ENCODE results near the gene ABI3.
"Not testable (repeated sequence)": the region's sequence is repeated elsewhere in the genome, so short reads cannot be mapped to it uniquely, and the experiment has no call there.

Gene ABI3

DNA sequence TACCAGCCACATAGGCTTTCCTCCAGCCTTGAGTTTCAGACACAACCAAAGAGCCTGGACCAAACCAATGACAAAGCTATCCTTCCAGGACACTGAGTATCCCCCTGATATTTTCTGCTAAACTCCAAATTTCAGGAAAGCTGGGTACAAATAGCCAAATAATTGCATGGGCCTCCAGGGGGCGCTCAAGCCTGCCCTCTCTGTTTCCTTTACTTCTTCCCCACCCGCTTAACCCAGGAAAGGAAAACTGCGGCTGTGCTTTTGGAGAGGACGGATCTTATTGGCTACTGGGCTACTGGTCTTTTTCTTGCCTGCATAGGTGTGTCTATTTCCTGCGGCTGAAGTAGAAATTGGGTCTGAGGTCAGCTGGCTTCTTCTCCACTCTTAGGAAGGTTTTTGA is 30.2 kb upstream of the ABI3 start:
- TF ChIP-seq, protein P1, sequence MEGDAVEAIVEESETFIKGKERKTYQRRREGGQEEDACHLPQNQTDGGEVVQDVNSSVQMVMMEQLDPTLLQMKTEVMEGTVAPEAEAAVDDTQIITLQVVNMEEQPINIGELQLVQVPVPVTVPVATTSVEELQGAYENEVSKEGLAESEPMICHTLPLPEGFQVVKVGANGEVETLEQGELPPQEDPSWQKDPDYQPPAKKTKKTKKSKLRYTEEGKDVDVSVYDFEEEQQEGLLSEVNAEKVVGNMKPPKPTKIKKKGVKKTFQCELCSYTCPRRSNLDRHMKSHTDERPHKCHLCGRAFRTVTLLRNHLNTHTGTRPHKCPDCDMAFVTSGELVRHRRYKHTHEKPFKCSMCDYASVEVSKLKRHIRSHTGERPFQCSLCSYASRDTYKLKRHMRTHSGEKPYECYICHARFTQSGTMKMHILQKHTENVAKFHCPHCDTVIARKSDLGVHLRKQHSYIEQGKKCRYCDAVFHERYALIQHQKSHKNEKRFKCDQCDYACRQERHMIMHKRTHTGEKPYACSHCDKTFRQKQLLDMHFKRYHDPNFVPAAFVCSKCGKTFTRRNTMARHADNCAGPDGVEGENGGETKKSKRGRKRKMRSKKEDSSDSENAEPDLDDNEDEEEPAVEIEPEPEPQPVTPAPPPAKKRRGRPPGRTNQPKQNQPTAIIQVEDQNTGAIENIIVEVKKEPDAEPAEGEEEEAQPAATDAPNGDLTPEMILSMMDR (IDR thresholded peaks at IDR 0.05; ENCODE audit: borderline replicate concordance, control extremely low read depth, extremely low read depth, insufficient read depth, missing control alignments) = peak; percentile 65
- in situ Hi-C loops (cut with MboI; ENCODE audit: low sequenced_read_pairs, unreplicated experiment) = no loop called here
- DNase-seq (ENCODE audit: low spot score) = peak; percentile 70

DNA sequence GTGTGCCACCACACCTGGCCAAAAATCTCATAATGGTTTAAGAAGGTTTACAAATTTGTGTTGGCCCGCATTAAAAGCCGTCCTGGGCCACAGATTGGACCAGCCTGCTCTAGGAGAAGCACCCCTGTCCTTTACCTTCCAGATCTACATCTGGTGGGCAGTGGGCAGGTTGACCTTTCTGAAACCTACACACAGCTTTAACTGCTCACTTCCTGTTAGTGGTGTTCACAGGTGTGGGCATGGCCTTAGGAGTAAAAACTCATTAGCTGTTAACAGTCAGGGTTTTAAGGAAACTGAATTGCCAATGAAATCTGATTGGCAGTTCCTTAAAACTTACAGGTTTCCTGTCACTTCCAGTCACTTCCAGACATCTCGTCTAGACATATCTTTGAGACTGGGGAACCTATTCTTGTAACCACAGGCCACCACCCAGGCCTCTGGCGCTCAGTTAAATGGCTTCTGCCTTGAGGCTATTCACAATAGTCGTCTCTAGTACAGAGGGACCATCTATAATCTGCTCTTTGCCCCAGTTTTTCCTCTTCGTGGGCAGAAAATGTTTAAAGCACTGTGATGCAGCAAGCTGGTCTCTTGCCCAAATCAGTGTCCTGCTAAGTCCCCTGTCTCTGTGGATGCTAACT is 29.4 kb upstream of the ABI3 start:
- no peak for DNase-seq (ENCODE audit: low spot score)
- TF ChIP-seq, protein P1 (IDR thresholded peaks at IDR 0.05; ENCODE audit: borderline replicate concordance, control extremely low read depth, extremely low read depth, insufficient read depth, missing control alignments) = no peak
- in situ Hi-C loops (cut with MboI; ENCODE audit: low sequenced_read_pairs, unreplicated experiment) = no loop called here

DNA sequence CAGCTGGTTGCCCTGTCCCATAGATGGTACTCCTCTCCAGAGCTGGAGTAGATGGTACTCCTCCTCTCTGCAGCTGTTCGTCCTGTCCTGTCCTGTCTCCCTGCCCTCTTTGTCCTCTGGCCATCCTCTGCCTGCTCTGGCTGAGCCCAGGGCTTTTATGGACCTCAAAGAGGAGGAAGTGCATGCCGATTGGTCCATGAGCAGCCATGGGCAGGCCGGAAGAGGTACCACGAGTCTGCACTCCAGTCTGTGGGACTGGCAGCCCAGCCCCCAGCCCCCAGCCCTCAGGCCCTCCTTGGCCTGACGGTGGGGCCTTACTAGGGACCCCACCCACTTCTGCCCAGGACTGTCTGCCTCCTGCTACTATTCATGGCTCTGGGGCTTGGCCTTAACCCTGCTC is 27.2 kb upstream of the ABI3 start:
- no peak for DNase-seq (ENCODE audit: low spot score)
- TF ChIP-seq, protein P1 (IDR thresholded peaks at IDR 0.05; ENCODE audit: borderline replicate concordance, control extremely low read depth, extremely low read depth, insufficient read depth, missing control alignments) = no peak
- in situ Hi-C loops (cut with MboI; ENCODE audit: low sequenced_read_pairs, unreplicated experiment) = no loop called here

DNA sequence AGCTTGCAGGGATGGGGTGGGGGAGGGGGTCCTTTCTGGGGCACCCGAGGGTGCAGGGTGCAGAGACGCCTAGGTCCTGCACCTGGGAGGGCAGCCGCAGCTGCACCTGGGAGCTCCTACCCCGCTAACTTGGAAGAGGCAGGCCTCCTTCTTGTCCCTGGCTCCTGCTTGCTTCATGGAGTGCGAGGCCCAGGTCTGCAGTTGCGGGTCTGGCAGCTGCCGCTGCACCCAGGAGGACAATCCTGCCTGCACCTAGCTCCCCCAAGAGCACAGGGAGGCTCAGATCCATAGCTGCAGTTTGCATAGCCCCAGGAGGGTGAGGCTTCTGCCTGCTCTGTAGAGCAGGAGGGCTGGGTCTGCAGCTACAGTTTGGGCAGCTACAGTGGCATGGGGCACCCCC is 26.7 kb upstream of the ABI3 start:
- in situ Hi-C loops (cut with MboI; ENCODE audit: low sequenced_read_pairs, unreplicated experiment) = no loop called here
- TF ChIP-seq, protein P1 (IDR thresholded peaks at IDR 0.05; ENCODE audit: borderline replicate concordance, control extremely low read depth, extremely low read depth, insufficient read depth, missing control alignments) = no peak
- no peak for DNase-seq (ENCODE audit: low spot score)

DNA sequence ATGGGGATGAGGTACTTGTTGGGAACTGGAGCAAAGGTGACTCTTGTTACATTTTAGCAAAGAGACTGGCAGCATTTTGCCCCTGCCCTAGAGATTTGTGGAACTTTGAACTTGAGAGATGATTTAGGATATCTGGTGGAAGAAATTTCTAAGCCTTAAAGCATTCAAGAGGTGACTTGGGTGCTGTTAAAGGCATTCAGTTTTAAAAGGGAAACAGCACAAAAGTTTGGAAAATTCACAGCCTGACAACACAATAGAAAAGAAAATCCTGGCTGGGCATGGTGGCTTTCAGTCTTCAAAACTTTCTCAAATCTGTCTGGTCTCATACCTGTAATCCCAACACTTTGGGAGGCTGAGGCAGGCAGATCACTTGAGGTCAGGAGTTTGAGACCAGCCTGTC is 26.0 kb upstream of the ABI3 start:
- DNase-seq (ENCODE audit: low spot score); in situ Hi-C loops (cut with MboI; ENCODE audit: low sequenced_read_pairs, unreplicated experiment): not testable (repeated sequence)

DNA sequence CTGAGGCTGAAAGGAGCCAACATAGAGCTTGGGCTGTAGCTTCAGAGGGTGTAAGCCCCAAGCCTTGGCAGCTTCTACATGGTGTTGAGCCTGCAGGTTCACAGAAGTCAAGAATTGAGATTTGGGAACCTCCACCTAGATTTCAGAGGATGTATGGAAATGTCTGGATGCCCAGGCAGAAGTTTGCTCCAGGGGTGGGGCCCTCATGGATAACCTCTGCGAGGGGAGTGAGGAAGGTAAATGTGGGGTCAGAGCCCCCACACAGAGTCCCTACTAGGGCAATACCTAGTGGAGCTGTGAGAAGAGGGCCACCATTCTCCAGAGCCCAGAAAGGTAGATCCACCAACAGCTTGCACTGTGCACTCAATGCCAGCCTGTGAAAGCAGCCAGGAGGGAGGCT is 25.1 kb upstream of the ABI3 start:
- in situ Hi-C loops (cut with MboI; ENCODE audit: low sequenced_read_pairs, unreplicated experiment) = loop anchor here (5.0 kb wide), 1 partner anchor 42 kb away; no protein-coding TSS in a partner anchor
- not testable (repeated sequence) for DNase-seq (ENCODE audit: low spot score)

DNA sequence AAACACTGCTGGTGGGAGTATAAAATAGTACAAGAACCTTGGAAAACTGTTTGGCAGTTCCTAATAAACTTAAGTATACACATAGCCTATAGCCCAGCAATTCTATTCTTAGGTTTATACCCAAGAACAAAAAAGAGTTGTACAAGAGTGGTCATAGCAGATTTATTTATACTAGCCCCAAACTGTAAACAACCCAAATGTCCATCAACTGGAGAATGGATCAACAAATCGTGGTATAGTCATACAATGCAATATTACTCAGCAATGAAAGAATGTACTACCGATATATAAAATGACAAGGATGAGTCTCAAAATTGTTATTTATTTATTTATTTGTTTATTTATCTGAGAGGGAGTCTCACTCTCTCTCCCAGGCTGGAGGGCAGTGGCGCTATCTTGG is 23.2 kb upstream of the ABI3 start:
- in situ Hi-C loops (cut with MboI; ENCODE audit: low sequenced_read_pairs, unreplicated experiment) = loop anchor here (5.0 kb wide), 1 partner anchor 40 kb away; no protein-coding TSS in a partner anchor
- no peak for DNase-seq (ENCODE audit: low spot score)
- TF ChIP-seq, protein P1 (IDR thresholded peaks at IDR 0.05; ENCODE audit: borderline replicate concordance, control extremely low read depth, extremely low read depth, insufficient read depth, missing control alignments) = no peak

DNA sequence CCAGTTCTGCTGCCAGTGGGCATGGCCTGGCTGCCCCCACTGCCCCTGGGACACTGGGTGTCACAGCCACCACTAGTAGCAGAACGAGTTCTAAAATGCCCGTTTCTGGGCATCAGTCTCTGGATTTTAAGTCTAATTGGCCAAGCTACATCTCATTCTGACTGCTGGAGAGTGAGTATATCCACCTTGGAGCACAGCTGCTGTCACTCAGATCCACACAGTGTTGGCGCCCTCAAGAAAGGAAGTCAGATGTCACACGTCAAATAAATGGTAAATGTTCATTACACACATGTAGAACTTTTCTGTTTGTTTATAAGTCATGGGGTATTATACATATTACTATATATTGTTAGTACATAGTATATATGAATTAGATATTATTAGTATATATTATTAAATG is 19.6 kb upstream of the ABI3 start:
- no peak for DNase-seq (ENCODE audit: low spot score)
- TF ChIP-seq, protein P1 (IDR thresholded peaks at IDR 0.05; ENCODE audit: borderline replicate concordance, control extremely low read depth, extremely low read depth, insufficient read depth, missing control alignments) = no peak
- in situ Hi-C loops (cut with MboI; ENCODE audit: low sequenced_read_pairs, unreplicated experiment) = no loop called here

Measured in GM13976 (cell line).